ENCODE results near the gene ADNP2. TPM values are rescaled to one million over a fixed set of nuclear protein-coding genes. Genes with fewer than 3 reads are reported as not detected.

The ADNP2 gene
- total RNA-seq, 1 donor from 2014 or later, result 14.2 TPM

- Histone ChIP-seq H3K27me3 (no peaks in the 10 kb centered on the region), H3K4me3 (no peak overlapping the region), H3K36me3 (no peaks in the 10 kb centered on the region), H3K27ac (no peak overlapping the region), H3K4me1 (no peaks in the 10 kb centered on the region), H3K9me3 (no peaks in the 10 kb centered on the region)
- ATAC-seq (no peak), DNase-seq (no peak)
- no peak for TF ChIP-seq CTCF (IDR thresholded peaks at IDR 0.05)
- intact Hi-C loops (cut with DNase I), result no loop called here
Observed at GRCh38 chr18:80185545-80185944, 76.5 kb downstream of the ADNP2 start.

- Histone ChIP-seq H3K27ac (no peak overlapping the region), H3K36me3 (no peaks in the 10 kb centered on the region), H3K9me3 (no peaks in the 10 kb centered on the region), H3K27me3 (no peaks in the 10 kb centered on the region), H3K4me3 (no peak overlapping the region), H3K4me1 (no peaks in the 10 kb centered on the region)
- no peak for ATAC-seq
- no peak for TF ChIP-seq CTCF (IDR thresholded peaks at IDR 0.05)
- intact Hi-C loops (cut with DNase I), result no loop called here
- no peak for DNase-seq
Observed at GRCh38 chr18:80187956-80188642, 79.0 kb downstream of the ADNP2 start.

GRCh38 chr18:80188643-80189530 is 79.8 kb downstream of the ADNP2 start:
- no peaks in the 10 kb centered on the region for H3K27me3 ChIP-seq
- TF ChIP-seq CTCF (IDR thresholded peaks at IDR 0.05), result no peak
- no peaks in the 10 kb centered on the region for H3K9me3 ChIP-seq
- no peaks in the 10 kb centered on the region for H3K36me3 ChIP-seq
- ATAC-seq (no peak), DNase-seq (no peak)
- no peak overlapping the region for H3K4me3 ChIP-seq
- H3K27ac ChIP-seq, result no peak overlapping the region
- intact Hi-C loops (cut with DNase I), result no loop called here
- no peaks in the 10 kb centered on the region for H3K4me1 ChIP-seq

GRCh38 chr18:80189531-80189865 is 80.4 kb downstream of the ADNP2 start:
- Histone ChIP-seq H3K27me3 (no peaks in the 10 kb centered on the region), H3K4me3 (no peak overlapping the region), H3K4me1 (no peaks in the 10 kb centered on the region), H3K27ac (no peak overlapping the region), H3K36me3 (no peaks in the 10 kb centered on the region), H3K9me3 (no peaks in the 10 kb centered on the region)
- ATAC-seq (no peak), DNase-seq (no peak)
- no peak for TF ChIP-seq CTCF (IDR thresholded peaks at IDR 0.05)
- intact Hi-C loops (cut with DNase I), result no loop called here

Other genes with a start within 250 kb of the ADNP2 start
- gene SLC66A2, start 157.6 kb upstream of the ADNP2 start, total RNA-seq, result 59.5 TPM
- gene HSBP1L1, start 144.6 kb upstream of the ADNP2 start, total RNA-seq, result 48.7 TPM
- gene TXNL4A, start 120.7 kb upstream of the ADNP2 start, total RNA-seq, result 80.7 TPM
- 18.0 TPM for gene RBFA, start 74.8 kb upstream of the ADNP2 start, total RNA-seq
- 6.5 TPM for gene PARD6G, start 138.3 kb downstream of the ADNP2 start, total RNA-seq

All from upper lobe of right lung (tissue), 1 donor.